Fibroblast of villous mesenchyme (primary cell): ENCODE measurements around the gene SGMS1. TPM values are rescaled to one million over a fixed set of nuclear protein-coding genes. Genes with fewer than 3 reads are reported as not detected.
A peak's percentile ranks its signal among the peaks of the same experiment; 100 is the strongest.
"Not testable (repeated sequence)": the region's sequence is repeated elsewhere in the genome, so short reads cannot be mapped to it uniquely, and the experiment has no call there.

Experiments
- DNase-seq: peaks from one replicate; pipeline ENCODE4 v3.0.0-alpha.2; 2010; ENCODE audit warnings: low read depth
- H3K4me3 ChIP-seq: 2 replicates; pipeline ENCODE4 v1.5.1; 2011; ENCODE audit warnings: low read depth, mild to moderate bottlenecking, low read length
- total RNA-seq: library from RNA; depleted of rRNA; stranded (reverse); fragments of >200 nt; gene quantifications from 2 replicates; pipeline ENCODE4 v1.2.3, GENCODE V29; 2012
- TF ChIP-seq, protein P1 (sequence below): IDR thresholded peaks from 2 replicates; pipeline ENCODE4 v1.5.1; 2012; ENCODE audit warnings: low read depth, mild to moderate bottlenecking, low read length; ENCODE audit not compliant: insufficient read depth

Gene SGMS1
- total RNA-seq, 1 donor = 57.9 TPM

DNA sequence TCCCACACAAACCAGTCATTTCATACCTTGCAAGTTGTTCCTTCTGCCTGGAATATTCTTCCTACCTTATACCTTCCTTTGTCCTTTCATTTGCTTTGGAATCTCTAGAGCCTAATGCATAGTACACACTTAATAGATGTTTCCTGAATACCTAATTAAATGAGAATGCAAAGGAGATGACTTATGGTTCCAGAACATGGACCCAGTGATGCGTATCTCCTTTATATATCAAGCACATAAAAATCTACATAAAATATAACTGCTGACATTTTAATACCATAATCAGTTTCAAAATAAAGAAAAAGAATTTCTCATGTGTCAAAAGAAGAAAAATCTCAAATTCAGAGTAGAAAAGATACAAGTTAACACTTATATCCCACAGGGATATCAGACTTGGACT is 261.8 kb downstream of the SGMS1 start:
- no peak overlapping the region for H3K4me3 ChIP-seq
- TF ChIP-seq, protein P1, sequence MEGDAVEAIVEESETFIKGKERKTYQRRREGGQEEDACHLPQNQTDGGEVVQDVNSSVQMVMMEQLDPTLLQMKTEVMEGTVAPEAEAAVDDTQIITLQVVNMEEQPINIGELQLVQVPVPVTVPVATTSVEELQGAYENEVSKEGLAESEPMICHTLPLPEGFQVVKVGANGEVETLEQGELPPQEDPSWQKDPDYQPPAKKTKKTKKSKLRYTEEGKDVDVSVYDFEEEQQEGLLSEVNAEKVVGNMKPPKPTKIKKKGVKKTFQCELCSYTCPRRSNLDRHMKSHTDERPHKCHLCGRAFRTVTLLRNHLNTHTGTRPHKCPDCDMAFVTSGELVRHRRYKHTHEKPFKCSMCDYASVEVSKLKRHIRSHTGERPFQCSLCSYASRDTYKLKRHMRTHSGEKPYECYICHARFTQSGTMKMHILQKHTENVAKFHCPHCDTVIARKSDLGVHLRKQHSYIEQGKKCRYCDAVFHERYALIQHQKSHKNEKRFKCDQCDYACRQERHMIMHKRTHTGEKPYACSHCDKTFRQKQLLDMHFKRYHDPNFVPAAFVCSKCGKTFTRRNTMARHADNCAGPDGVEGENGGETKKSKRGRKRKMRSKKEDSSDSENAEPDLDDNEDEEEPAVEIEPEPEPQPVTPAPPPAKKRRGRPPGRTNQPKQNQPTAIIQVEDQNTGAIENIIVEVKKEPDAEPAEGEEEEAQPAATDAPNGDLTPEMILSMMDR = no peak
- DNase-seq = no peak

DNA sequence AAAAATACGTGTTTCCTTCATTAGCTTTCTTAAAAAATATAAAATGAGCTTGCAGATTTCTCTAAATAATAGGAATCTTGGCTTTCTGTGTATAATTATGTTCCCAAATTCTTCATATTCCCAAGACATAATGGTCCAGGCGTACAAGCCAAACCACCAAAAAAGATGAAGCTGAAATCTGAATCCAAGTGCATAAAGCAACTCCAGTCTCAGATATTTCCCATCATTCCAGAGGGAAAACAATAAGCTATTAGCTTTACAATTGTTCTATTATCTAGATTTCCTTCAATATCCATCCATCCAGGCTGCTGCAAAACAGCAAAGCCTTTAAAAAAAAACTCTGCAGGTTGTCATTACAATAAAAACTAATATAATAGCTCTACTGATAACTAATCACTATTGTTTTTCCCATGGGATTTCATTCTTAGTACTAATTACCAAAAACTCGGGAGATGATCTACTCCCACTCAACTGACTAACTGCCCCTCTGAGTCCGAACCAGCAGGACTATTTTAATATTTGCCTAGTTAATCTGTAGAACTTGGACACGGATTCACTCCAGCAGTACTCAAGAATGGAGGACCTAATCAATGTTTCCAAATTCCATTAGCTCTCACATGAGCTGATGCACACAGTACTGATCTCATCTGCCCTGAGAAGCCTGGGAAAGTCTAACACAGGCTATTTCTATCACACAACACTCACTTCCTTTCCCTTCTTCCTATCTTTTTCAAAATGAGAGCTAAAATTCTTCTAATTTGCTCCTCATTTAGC is 263.5 kb downstream of the SGMS1 start:
- peak; percentile 71 for DNase-seq
- TF ChIP-seq, protein P1 = no peak
- H3K4me3 ChIP-seq = no peak overlapping the region

DNA sequence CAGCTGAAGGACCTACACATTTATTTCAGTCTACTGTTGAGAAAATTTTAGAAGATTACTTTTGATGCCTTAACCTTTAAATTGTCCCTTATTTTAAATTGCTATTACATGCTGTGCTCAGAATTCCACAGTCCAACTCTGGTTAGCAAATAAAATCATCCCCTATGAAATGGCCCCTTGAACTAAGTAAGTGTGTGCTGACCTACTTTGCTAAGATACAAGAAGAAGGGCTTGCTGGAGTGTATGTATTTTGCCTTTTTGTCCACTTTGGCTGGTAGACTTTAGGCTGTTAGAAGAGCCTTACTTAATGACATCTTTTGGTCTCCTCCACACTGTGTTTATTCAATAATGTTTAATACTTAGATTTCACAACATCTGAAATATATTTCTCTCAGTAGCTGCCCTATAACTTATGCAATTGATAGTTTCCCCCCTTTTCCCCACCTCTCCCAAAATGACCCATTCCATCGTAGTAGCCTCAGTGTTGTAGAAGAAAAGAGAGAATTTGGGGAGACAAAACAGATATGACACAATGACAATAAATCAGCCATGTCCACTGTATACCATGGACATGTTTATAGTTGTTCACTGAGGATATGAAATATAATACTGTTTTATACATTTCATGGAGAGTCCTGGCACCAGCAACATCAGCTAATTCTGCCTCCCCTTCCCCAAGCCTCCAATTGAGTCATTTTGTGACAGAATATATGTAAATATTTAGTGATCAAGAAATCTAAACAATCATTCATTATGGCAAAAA is 264.6 kb downstream of the SGMS1 start:
- DNase-seq = peak; percentile 19
- TF ChIP-seq, protein P1 = no peak
- H3K4me3 ChIP-seq = no peak overlapping the region

DNA sequence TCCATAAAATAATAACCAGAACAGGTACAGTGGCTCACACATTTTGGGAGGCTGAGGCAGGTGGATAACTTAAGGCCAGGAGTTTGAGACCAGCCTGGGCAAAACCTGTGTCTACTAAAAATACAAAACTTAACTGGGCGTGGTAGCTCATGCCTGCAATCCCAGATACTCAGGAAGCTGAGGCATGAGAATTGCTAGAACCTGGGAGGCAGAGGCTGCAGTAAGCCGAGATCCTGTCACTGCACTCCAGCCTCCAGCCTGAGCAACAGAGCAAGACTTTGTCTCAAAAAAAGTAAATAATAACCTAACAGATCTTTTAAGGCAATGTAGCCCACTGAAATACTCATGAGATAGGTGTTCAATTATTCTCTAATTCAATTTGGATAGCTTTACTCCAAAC is 265.3 kb downstream of the SGMS1 start:
- DNase-seq = no peak
- TF ChIP-seq, protein P1 = no peak
- H3K4me3 ChIP-seq = no peak overlapping the region

DNA sequence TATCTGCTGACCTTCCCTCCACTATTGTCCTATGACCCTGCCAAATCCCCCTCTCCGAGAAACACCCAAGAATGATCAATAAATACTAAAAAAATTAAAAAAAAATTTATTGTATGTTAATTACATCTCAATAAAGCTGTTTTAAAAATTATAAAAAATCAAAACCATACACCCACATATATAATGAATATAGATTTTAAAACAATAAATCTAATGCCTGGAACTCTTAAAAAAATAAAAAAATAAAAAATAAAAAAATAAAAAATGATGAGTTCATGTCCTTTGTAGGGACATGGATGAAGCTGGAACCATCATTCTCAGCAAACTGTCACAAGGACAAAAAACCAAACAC is 267.3 kb downstream of the SGMS1 start:
- not testable (repeated sequence) for DNase-seq, H3K4me3 ChIP-seq

DNA sequence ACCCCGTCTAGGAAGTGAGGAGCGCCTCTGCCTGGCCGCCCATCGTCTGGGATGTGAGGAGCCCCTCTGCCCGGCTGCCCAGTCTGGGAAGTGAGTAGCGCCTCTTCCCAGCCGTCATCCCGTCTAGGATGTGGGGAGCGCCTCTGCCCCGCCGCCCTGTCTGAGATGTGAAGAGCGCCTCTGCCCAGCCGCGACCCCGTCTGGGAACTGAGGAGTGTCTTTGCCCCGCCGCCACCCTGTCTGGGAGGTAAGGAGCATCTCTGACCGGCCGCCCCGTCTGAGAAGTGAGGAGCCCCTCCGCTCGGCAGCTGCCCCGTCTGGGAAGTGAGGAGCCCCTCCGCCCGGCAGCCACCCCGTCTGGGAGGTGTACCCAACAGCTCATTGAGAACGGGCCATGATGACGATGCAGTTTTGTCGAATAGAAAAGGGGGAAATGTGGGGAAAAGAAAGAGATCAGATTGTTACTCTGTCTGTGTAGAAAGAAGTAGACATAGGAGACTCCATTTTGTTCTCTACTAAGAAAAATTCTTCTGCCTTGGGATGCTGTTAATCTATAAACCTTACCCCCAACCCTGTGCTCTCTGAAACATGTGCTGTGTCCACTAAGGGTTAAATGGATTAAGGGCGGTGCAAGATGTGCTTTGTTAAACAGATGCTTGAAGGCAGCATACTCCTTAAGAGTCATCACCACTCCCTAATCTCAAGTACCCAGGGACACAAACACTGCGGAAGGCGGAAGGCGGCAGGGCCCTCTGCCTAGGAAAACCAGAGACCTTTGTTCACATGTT is 267.9 kb downstream of the SGMS1 start:
- DNase-seq, H3K4me3 ChIP-seq: not testable (repeated sequence)

DNA sequence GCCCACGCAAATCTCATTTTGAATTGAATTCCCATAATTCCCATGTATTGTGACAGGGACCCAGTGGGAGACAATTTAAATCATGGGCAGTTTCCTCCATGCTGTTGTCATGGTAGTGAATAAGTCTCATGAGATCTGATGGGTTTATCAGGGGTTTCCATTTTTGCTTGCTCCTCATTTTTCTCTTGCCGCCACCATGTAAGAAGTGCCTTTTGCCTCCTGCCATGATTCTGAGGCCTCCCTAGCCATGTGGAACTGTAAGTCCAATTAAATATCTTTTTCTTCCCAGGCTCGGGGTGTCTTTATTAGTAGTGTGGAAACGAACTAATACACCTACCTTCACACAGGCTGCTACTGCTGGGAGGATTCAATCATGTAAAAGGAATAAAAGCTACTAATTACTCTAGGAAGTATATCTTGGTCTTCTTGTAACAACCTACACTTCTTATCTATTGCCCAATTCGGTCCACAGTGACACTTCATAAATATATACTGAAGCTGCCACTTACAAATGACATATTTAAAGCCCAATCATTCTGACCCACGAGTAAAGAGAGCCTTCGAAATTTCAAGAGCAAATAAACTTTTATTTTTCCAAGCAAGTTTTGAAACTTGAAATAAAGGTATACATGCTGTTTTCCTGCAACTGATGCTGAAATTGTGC is 272.1 kb downstream of the SGMS1 start:
- no peak overlapping the region for H3K4me3 ChIP-seq
- TF ChIP-seq, protein P1 = no peak

More for the DNA sequence above, 272.1 kb downstream of the SGMS1 start:
- no peak for DNase-seq
